Inflammatory macrophage treated with lipopolysaccharide for 4 hours (primary cell): ENCODE data around the gene SEC14L5.
"Not testable (repeated sequence)": the region's sequence is repeated elsewhere in the genome, so short reads cannot be mapped to it uniquely, and the experiment has no call there.

Source experiments
- DNase-seq: peaks from one replicate; pipeline ENCODE4 v3.0.0-alpha.2; 2020

SEC14L5 gene

DNA sequence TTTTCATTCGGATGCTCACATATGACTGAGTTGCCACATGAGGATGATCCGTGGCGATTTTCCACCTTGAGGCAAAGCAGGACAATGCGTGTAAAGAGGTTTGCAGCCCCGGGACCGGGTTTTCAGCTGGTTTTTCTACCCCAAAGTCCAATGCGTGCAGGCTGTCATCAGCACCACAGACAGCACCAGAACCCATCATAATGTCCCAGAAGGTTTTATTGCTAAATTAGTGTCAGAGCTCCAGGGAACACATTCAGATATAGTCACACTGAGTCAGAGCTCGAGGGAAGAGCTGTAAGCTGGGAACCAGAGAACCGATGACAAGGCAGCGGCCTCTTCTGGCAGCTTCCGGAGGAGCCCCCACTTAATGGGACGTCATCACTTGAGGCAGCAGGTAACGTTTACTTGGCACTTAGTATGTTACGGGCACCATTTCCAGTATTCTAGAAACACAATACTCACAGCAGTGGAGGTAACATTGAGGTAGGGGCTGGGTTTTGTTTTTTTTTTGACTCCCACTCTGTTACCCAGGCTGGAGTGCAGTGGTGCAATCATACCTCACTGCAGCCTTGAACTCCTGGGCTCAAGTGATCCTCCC is 84.5 kb downstream of the SEC14L5 start:
- DNase-seq = no peak

DNA sequence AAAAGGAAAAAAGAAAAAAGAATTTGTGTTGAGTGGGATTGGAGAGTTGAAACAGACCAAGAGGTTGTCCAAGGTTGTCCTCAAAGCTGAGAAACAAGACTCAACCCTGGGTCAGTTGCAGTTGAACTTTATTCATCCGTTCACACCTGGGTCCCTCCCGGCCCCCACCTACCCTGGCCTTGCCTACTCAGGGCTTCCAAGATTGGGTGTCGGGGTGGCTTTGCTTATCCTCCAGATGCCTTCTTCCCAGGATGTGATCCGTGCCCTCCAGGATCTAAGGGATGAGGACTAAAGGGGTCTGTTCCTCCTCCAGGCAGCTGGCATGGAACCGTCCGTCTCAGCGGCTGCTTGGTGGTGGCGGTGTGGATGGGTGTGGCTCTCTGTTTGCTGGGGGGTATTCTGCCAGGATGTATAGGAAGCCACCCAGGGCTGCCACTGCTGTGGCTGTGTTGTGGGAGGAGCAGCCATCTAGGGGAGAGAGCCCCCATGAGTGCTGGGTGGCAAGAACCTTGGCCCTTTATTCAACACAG is 85.9 kb downstream of the SEC14L5 start:
- DNase-seq = no peak

DNA sequence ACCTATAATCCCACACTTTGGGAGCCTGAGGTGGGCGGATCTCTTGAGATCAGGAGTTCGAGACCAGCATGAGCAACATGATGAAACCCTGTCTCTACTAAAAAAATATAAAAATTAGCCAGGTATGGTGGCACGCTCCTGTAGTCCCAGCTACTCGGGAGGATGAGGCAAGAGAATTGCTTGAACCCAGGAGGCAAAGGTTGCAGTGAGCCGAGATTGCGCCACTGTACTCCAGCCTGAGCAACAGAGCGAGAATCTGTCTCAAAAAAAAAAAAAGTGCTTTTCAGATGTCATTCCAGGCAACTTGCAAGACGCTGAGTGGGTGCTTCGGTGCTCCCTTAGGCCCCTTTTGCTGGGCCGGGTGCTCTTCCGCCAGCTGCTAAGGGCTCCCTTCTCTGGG is 86.5 kb downstream of the SEC14L5 start:
- DNase-seq = not testable (repeated sequence)

DNA sequence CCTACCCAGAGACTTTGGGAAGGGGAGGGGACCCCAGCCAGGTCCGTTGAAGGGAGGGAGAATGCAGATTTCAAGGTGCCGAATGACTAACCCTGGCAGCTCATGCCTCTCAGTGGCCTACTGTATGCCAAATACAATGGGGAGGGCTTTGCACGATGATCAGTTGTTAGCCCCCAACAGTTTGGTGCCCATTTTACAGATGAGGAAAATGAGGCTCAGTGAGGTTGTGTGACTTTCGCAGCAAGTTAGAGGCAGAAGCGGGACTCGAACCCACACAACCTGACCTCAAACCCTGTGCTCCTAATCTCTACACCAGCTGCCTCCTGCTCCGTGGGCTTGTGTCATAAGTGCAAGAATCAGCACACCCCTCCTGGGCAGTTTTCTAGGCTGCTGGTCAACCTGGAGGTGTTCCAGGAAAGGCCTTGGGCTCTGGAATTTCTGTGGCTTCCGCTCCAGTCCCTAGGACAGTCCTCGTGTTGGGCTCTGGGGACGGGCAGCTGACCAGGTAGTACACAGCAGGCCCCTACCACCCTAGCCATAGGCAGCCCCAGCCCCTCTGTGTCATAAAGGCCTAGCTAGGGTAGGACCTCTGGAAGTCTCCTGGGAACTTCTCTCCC is 87.5 kb downstream of the SEC14L5 start:
- DNase-seq = no peak

DNA sequence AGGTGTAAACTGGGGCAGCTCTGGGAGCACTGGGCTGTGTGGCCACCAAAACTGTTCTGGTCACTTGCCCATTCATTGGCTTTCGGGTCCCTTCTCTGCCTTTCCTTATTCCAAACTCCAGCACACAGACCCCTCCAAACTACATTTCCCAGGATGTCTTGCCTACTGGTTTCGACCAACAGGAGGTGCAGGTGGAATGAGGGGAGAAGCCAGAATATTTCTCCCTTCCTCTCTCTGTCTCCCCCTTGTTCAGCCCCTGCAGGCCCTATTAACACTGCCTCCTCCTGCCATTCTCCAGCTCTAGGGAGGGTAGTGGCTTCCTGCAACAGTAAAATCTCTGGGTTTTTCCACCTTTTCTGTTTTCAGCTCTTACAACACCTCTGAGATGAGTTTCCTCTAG is 88.8 kb downstream of the SEC14L5 start:
- no peak for DNase-seq

DNA sequence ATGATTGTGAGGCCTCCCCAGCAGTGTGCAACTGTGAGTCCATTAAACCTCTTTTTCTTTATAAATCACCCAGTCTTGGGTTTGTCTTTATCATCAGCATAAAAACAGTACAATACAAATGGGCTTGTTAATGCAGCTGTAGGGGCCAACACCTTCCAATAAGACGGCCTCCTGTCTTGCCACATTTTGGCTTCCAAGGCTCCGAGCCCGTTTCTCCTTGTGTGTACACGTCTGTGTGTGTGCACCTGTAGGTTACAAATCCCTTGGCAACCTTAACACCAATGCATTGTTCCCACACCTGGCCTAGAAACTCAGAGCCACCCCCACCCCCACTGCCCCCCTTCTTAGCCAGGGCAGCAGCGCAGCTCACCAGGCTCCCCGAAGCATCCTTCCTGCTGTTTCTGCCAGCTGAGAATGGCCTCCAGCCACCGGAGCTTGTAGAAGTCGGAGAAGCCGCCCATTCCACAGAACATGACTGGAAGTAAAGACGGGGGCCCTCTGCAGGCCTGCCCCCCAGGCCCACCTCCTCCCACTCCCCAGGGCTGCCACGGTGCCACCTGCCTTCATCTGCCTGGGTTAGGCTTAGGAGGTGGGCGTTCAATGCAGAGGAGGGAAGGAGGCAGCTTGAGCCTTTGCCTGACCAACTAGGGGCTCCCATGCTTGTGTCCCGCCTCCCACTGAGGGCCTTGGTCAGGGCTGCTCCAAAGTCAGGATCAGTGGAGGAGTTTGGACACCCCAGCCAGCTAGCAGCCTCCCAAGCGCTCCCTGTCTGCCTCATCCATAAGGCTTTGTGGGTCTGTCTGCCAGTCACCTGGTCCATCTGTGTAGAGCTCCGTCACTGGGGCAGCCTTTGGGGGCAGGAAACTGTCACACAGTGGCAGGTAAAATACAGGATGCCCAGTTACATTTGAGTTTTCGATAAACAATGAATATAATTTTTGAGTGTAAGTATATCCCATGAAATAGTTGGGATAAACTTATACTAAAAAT is 97.0 kb downstream of the SEC14L5 start:
- no peak for DNase-seq

DNA sequence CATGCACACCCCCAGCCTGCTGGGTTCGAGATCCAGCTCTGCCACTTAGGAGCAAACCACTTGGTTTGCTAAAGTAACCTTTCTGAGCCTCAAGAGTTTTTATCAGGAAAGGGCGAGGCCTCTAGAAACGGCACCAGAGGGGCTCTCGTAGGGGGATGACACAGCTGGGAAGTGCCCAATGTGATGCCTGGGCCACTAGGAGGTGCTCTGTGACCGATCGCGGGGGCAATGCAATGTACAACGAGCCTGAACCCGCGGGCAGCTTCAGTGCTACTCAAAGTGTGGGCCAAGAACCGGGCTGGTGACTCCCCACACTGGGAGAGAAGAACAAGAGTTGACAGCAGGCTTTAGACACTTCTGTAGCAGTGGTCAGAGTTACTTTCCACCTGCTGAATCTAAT is 98.2 kb downstream of the SEC14L5 start:
- peak; percentile 49 for DNase-seq

DNA sequence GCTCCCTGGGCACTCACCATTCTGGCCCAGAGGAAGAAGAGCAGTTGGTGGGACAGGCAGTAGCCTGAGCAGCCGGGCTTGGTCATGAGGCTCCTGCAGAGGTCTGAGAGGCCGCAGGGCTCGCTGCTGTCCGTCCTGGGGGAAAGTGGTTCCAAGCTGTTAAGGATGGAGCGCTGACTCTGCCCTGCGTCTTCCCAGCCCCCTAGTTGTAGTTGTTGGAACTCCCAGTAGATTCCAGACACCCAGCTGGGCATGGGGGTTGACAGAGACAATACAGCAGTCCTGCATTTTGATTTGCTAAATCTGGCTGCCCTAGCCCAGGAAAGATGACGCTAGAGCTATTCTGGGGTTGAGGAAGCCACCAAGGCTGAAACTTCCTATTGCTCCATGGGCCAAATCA is 100.3 kb downstream of the SEC14L5 start:
- peak; percentile 2 for DNase-seq

DNA sequence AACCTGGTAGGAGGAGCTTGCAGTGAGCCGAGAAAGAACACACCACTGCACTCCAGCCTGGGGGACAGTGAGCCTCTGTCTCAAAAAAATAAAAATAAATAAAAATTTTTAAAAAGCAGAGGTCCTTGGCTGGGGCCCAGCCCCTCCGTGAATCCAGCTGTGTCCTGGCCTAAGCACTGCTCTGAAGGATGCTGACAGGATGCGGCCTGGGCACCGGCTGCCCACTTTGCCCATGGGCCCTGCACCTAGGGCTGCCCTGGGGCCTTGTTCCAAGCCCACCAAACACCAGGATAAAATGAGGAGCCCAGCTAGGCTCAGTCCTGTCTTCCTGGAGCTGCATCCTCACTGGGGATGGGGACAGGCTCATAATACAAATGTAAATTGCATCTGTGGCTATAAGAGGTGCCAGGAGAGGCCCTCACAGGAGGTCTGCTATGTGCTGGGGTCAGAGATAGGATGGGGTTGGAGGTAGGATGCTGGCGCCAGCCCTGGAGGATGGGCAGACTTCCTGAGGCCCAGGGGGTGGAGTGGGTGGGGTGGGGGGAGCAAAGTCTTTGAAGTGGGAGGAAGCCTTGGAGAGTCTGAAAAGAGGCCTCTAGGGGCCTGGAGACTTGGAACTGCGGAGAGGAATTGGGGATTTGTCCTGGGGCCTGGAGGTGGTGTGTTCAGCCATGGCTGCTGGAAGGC is 101.4 kb downstream of the SEC14L5 start:
- no peak for DNase-seq

DNA sequence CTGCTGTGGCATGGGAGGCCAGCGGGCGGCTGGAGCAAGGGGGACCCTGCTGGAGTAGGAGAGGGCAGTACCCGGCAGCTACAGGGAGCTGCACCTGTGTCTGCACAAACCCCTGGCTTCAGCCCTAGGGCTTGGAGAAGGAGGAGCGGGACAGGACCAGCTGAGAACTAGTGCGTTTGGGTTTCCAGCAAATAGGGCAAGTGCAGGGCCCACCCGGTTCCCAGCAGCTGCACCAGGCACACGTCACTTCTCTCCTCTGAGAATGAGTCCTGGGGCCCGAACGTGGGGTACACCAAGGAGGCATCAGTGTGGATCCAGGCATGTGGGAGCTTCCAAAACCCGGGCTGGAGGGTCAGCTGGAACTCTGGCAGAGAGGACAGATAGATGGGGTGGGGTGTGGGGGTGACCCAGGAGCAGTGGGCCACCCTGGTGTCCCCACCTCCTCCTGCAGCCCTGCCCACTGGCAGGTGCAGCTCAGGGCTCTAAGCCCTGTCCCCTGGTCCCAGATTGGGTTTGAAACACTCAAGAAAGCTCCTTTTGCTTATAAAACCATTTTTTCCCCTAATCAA is 102.0 kb downstream of the SEC14L5 start:
- no peak for DNase-seq

DNA sequence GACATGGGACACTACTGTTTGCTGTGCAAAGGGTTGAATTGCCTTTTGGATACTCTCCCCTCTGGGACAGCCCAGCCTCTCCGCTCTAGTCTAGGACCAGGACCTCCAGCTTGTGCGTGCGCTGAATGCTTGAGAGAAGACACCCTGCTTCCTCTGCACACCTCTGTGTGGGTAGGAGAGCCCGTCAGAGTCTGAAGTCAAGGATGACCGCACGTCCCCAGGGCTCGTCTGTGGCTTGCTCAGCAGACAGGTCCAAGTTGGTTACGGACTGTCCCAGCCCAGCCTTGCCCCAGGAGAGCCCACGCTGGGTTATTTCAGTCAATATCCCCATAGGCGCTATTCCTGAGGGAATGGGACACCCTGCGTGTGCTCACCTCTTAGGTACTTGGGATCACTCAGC is 103.9 kb downstream of the SEC14L5 start:
- no peak for DNase-seq

DNA sequence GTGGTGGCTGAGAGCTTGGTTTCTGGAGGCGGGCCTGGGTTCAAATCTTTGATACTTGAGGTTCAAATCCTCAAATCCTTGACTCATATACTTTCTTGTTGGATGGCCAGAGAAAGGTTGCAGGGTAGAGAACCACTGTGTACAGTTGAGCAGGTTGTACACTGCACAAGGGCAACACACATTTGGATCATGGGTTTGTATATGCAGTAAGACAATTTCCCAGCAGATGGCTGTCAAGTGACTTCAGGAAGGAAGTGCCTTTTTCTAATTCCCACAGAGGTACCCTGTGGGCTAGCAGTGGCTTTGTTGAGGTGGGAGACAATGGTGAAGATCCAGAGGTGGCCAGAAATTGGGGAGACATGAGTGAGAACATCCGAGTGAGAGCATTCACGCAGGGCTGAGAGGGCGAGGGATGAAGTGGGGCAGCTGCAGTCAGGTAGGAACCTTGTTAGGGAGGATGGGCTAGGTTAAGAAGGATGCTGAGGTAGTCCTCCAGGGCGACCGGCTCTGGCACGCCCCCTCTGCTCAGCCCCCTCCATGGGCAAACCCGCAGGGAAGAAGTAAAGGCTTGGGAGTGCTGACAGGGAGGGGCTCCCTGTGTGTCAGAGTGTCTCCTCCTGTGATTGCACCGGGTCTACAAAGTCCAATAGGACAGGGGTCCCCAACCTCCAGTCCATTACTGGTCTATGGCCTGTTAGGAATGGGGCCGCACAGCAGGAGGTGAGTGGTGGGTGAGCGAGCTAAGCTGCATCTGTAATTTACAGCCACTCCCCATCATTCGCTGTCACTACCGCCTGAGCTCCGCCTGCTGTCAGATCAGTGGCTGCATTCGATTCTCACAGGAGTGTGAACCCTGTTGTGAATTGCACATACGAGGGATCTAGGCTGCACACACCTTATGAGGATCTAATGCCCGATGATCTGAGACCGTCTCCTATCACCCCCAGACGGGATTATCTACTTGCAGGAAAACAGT is 104.9 kb downstream of the SEC14L5 start:
- DNase-seq = no peak

DNA sequence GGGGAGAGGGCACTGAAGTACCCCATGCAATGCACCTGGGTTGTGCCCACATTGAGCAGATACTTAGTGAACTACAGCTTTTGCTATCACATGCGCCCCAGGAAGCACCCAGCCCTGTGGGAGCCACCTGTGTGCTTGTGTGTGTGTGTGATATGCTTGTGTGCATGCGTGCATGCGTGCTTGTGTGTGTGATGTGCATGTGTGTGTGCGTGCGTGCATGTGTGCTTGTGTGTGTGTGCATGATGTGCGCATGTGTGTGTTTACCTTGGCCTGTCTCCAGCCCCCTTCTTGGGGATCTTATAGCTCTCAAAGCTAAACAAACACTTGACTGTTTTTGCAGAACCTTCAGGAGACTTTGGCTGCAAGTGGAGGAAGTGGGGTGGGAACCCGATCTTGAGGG is 106.8 kb downstream of the SEC14L5 start:
- DNase-seq = no peak

DNA sequence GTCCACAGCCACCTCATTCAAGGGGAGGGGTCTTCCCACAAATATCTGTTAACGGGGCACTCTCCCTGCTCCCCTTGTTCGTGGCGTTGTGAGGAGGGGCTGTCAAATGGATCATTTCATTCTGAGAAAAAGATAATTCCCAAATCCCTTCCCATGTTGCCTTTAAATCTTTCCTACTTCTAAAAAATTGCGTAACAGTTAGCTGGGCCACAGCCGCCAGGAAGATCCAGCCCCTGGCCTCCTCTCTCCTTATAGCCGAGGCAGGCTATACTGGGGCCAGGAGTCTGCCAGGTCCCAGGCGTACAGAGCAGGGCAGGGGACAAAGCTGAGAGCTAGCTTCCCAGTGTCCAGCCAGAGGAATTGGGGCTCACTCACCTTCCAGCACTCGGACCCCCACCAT is 107.2 kb downstream of the SEC14L5 start:
- no peak for DNase-seq

DNA sequence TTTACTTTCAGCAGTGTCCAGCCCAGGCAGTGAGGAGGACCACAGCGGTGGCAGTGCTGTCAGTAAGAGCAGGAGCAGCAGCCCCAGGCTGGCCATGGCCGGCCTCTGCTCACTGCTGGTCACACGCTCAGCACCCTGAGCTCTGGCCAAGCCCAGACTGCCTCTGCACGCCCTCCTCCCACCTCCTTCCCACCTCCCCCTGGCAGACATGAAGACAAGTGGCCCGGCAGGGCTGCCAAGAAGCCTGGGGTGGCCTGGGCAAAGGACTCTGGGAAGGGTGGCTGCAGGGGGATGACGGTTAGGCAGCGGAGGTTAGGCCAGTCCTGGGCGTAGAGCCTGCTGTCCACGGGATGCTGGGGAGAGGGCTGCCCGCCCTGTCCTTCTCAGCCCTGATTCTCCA is 107.7 kb downstream of the SEC14L5 start, which contains the start of gene C16orf89:
Gene C16orf89, minus strand, starts transcription at position 144 of the 400 bp plus-strand sequence. Its CDS starts 48 bp downstream, at position 96.
- DNase-seq = no peak

DNA sequence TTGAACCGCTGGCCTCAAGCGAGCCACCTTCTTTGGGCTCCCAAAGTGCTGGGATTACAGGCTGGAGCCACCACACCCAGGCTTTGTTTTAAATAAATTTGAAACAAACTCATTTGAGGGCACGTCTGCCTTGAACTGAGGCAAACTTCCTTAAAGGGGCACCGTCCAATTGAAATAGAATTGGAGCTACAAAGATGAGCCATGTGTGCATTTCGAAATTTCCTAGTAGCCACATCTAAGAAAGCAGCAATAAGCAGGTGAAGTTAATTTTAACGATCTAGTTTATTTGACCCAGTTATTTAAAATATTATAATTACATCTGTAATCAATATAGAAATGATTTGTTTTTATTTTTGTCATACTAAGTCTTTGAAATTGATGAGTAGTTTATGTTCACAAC is 108.4 kb downstream of the SEC14L5 start:
- no peak for DNase-seq
